HG03520 (cell line): ENCODE results near the gene SVIL.
"Not testable (repeated sequence)": the region's sequence is repeated elsewhere in the genome, so short reads cannot be mapped to it uniquely, and the experiment has no call there.

Experiments
- ATAC-seq: cut with Tn5 transposase; IDR thresholded peaks from one replicate; pipeline ENCODE4 v1.9.1; 2021; ENCODE audit warnings: mild to moderate bottlenecking, moderate library complexity; ENCODE audit not compliant: unreplicated experiment

SVIL gene

DNA sequence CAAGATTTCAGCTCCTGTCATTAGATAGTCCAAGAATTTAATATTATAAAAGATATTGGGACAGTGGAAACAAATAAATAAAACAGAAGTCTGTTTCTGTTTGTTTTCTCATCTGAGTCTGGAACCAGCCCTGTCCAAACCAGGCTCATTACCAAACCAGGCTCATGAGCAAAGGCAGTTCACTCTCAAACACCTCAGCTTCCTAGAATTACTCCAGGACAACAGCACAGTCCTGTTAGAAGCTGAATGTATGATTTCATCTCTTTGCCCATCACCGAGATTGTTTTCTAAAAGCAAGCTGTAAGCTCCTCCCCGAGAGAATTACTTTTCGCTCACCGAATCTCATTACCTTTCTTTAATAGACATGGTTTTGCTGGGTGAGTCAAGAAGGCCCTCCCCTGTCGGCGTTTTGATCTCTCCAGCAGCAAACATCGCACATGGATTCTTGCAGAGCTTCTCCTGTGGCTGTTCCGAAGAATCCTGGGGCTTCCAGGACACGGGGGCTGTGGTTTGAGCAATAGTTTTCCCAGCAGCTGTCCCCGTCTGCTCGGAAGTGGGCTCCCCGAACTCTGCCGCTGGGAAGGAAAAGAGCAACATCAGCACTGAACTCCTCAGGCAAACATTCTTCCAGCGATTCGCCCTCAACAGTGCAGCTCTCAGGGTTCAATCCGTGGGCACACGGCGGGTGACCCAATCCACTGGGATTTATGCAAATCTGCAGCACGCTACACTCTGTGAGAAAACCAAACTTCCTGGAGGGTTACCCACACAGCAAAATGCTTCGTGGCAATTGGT, 112.5 kb downstream of the SVIL start:
- no peak for ATAC-seq

DNA sequence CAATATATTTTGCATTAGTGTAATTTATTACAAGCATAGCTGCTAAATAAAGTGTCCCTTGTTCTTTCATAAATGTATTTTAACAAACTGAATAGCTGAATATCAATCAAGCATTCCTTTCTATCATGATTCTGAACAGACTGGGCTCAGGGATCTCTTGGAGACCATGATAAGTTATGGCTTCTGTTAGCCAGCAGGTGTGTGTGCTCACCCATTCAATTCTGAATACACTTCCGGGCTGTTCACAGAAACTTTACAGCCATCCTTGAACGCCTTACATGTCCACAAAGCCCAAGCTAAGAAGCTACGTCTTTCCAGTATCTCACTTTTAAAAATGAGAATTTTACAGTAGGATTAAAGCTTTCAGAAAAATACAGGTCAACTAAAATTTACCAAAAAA, 115.1 kb downstream of the SVIL start:
- ATAC-seq, result no peak

- no peak for ATAC-seq
These were observed 117.3 kb downstream of the SVIL start for GRCh38 chr10:29517352-29517923.

DNA sequence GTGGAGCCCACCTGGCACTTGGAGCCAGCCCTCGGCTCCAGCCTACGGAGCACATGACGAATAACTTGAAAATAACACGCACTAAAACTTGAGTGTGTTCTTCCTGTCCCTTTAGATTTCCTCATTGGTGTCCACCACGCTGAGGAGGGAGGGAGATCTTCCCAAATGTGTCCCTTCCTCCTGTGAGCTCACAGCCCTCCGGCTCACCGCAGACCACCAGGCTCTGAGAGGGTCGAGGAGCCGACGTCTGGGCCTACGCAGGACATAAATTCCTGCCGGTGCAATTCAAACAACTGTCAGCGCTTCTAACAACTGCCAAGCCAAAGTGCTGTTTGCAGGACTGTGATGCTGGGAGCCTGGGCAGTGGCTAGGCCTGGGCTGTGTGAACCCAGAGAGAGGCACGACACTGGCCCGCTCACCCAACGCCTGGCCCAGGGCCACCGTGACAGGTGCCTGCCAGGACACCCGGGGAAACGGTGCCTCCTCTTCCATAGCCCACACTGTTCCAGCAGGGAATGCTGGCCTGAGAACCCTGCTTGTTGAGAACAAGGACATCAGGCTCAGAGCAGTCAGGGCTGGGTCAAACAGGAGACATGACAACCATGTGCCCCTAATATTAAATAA, 118.3 kb downstream of the SVIL start:
- ATAC-seq, result not testable (repeated sequence)

DNA sequence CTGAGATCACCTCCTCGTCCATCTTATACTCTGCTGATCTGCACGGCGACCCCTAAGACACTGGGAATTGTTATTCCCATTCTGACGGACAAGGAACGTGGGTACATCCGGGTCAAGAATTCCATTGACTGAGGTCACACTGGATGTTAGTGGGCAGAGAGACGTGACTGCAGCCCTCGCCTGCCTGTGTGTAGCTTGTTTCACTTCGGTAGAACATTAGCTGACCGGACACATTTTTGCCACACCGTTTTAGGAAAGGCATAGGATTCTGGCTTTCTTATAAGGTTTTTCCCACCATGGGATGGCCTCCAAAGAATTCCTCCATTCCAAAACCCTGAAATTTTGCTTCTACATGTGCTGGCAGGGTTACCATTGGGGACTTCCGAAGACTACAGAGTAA, 118.9 kb downstream of the SVIL start:
- ATAC-seq, result not testable (repeated sequence)

DNA sequence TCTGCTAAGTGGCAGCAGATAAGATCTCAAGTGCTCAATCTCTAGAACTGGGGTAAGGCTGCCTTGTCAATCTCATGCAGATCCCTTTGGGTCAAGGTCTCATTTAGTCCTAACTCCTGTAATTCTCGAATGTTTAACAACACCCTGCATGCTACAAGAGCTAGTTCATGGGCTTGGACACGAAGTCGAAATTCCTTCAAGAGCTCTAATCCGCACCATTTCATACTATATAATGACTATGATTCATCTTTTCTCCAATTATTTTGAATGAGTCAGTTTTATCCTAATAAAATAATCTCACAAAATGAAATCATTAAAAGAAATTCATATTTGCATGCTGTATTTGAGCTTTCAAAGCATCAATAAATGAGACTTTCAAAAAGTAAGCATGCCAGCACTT, 119.7 kb downstream of the SVIL start:
- not testable (repeated sequence) for ATAC-seq

DNA sequence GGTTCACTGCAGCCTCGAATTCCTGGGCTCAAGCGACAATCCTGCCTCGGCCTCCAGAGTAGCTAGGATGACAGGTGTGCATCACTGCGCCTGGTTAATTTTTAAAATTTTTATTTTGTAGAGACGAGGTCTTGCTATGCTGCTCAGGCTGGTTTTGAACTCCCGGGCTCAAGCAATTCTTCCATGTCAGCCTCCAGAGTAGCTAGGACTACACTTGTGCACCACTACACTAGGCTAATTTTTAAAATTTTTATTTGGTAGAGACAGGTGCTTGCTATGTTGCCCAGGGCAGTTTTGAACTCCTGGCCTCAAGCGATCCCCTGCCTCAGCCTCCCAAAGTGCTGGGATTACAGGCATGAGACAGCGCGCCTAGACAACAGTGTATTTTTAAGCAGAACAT, 120.5 kb downstream of the SVIL start:
- no peak for ATAC-seq

DNA sequence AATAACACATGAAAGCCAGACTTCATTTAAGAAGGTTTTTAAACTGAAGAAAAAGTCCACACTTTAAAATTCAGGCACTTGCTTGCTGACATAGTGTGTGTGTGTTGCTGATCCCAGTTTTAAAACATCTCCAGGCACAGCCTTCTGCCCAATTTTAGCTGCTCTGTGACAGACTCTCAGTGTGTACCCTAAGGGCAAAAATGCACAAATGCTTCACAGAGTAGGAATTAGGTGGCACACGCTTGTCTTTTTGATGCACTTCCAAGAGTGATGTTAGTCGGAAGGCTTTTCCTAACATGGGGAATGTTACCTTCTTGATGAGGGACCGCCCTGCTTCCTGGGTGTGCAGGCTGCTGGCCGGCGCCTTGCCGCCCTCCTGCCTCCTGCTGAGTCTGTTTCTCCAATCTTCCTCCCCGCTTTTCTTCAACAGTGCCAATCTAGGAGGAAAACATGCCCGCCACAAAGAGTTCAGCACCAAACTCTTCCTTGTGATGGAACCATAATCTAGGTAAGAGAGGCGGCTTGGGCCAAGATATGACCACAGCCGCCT, 122.3 kb downstream of the SVIL start:
- ATAC-seq, result no peak

GRCh38 chr10:29511806-29512205, 123.0 kb downstream of the SVIL start:
- ATAC-seq, result not testable (repeated sequence)

DNA sequence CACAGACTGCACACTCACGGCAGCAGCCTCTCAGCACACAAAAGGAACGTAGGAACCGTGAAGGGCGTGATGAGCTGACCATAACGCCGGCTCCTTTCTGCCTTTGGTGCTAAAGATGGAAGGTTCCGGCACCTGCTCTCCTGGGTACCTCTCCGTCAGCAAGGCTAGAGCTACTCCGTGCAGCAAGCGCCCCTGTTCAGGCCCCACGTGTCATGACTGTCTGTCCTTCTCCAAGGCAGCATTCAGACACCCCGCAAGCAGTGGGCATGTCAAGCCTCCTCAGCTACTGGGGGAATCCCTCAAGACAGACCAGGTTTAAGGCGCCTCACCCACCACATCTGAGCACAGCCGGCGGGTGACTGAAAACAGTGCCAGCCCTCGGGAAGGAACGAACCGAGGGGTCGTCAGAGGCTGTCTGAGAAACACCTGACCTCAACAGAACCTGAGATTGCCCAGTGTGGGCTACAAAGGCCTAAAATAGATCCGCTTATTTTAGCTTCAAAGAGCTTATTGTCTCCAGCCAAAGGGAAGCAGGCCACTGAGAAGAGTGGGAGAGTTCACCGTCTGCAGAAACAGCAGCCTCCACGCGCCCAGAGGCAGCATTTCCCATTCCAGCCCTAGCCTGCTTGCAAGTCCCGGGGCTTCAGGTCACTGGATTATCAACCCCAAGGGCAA, 124.2 kb downstream of the SVIL start:
- ATAC-seq, result not testable (repeated sequence)

GRCh38 chr10:29508554-29509244, 126.1 kb downstream of the SVIL start:
- no peak for ATAC-seq

DNA sequence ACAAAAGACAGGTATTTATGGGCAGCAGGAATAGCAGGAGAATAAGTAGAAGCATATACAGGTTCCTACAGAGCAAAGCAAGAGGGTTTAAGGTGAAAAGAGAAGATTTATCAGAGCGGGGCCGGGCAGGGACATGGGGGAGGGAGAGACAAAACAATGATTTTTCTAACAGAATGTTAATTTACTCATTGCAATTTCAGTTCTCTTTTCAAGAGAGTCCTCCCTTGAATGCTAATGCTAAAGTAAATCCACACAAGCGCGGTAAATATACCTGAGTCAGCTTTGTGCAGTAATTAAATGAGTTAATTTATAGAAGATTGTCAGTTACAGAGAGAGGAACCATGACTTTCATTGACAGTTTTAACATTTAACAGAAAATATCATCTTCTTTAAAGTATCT, 127.0 kb downstream of the SVIL start:
- not testable (repeated sequence) for ATAC-seq

DNA sequence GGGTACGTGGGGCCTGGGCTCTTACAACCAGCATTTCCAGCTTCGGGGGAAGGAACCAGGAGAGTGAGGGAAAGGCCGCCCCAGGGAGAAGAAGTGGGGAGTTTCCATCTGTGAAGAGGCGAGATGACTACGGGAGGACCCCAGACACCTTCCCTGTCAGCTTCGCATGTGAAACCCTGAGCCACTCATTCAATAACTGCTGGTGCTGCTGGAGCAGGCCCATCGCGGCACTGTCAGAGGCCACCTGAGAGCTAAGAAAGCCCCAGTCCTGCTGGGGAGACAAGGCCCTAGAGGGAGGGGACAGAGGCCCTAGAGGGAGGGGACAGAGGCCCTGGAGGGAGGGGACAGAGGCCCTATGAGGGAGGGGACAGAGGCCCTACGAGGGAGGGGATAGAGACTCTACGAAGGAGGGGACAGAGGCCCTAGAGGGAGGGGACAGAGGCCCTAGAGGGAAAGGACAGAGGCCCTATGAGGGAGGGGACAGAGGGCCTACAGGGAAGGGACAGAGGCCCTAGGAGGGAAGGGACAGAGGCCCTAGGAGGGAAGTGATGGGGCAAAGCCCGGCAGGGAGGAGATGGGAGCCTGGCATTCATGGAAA, 128.3 kb downstream of the SVIL start:
- ATAC-seq, result not testable (repeated sequence)

DNA sequence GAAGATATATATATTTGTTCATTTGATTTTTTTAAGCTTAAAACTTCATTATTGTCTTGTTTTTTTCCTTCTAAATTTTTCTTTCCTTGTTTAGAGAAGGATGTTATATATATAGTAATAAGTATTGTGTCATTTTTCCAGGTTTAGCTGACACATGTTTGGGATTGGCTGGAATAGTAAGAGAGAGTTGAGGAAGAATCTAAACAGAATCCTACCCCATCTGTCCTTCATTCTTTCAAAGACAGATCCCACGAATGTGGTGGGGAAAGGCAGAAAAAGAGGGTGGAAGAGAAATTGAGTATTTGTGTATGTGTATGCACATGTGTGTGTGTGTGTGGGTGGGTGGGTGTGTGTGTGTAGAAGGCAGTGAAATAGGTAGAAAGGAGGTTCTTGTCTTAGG, 132.4 kb downstream of the SVIL start:
- ATAC-seq, result no peak

DNA sequence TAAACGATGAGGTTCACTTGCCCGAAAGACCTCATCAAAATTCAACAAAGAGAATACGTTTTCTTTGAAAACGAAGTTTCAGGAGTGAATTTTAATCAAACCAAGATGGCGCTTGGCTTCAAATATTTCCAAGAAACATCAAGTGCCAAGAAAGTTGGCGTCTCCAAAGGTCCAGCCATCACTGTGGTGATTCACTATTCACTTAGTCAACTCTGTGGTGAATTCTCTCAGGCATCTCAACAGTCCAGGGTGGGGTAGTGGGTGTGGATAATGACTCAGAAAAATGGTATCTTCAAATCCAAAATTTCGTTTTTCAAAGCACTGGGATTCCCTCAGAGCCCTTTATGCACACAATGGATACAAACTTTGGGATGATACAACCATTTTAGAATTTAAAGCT, 133.1 kb downstream of the SVIL start:
- no peak for ATAC-seq

GRCh38 chr10:29499993-29500537, 134.7 kb downstream of the SVIL start:
- no peak for ATAC-seq

GRCh38 chr10:29496341-29497162, 138.2 kb downstream of the SVIL start:
- ATAC-seq, result peak; percentile 78

DNA sequence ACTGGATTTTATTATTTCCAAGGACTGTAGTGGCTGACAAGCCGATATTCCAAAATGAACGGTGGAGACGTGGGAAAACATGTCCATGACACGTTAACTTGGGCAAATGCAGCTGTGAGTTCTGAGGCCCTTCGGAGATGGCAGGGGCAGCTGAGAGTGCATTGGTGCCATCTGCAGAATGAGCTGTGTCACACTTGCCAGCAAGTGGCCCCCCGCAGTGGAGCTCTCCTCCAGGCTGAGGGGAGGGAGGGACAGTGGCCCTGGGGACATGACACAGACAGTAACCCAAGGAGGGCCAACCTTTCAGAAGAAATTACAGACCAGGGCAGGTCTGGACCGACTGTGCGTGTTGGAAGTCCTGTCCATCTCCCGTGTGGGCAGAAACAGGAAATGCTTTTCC, 139.4 kb downstream of the SVIL start:
- no peak for ATAC-seq

- no peak for ATAC-seq
These were observed 141.1 kb downstream of the SVIL start for GRCh38 chr10:29493697-29494096.
